ENCODE data around the gene PARK7. TPM values are rescaled to one million over a fixed set of nuclear protein-coding genes. Genes with fewer than 3 reads are reported as not detected.

Gene PARK7
- total and polyA plus RNA-seq, 2 experiments from 2014 or later: 178 to 679 TPM

DNA sequence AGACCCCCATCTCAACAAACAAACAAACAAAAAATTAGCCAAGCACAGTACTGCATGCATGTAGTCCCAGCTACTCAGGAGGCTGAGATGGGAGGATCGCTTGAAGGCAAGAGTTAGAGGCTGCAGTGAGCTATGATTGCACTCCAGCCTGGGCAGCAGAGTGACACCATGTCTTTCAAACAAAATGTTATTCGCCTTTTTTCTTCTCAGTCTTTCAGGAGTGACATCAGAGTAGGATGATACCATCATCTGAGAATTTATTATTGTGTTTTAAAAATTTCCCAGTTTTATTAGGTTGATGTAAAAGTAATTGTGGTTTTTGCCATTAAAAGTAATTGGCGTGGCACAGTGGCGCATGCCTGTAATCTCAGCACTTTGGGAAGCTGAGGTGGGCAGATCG is 10.8 kb downstream of the PARK7 start:
- peaks cover 43% of the 10 kb centered on the region for H3K36me3 ChIP-seq (ENCODE audit: insufficient read depth)
- Mint-ChIP-seq H3K4me1 (peaks cover 2% of the 10 kb centered on the region; the same call in 1 of the 3 replicates), H3K9me3 (no peaks in the 10 kb centered on the region), H3K27me3 (ENCODE audit: insufficient read depth, low read depth, poor library complexity) (peaks cover 8% of the 10 kb centered on the region), H3K36me3 (ENCODE audit: low read depth) (peaks cover 67% of the 10 kb centered on the region), H3K27ac (no peak overlapping the region), H3K4me3 (no peak overlapping the region)
- no peak for ATAC-seq
- H3K9me2 ChIP-seq (ENCODE audit: insufficient read depth): no peaks in the 10 kb centered on the region
- DNase-seq (ENCODE audit: low spot score): no peak
- no peak overlapping the region for H2AFZ ChIP-seq
- peaks cover 43% of the 10 kb centered on the region for H3K79me2 ChIP-seq (replicated peaks; ENCODE audit: insufficient read depth)
- no peaks in the 10 kb centered on the region for H3K27me3 ChIP-seq (ENCODE audit: insufficient read depth)
- H3K4me3 ChIP-seq: no peak overlapping the region
- H3K4me2 ChIP-seq: no peak overlapping the region
- H3K27ac ChIP-seq (ENCODE audit: low read depth): no peak overlapping the region
- H3F3A ChIP-seq (replicated peaks; ENCODE audit: low read depth): no peaks in the 10 kb centered on the region
- TF ChIP-seq, protein P1, sequence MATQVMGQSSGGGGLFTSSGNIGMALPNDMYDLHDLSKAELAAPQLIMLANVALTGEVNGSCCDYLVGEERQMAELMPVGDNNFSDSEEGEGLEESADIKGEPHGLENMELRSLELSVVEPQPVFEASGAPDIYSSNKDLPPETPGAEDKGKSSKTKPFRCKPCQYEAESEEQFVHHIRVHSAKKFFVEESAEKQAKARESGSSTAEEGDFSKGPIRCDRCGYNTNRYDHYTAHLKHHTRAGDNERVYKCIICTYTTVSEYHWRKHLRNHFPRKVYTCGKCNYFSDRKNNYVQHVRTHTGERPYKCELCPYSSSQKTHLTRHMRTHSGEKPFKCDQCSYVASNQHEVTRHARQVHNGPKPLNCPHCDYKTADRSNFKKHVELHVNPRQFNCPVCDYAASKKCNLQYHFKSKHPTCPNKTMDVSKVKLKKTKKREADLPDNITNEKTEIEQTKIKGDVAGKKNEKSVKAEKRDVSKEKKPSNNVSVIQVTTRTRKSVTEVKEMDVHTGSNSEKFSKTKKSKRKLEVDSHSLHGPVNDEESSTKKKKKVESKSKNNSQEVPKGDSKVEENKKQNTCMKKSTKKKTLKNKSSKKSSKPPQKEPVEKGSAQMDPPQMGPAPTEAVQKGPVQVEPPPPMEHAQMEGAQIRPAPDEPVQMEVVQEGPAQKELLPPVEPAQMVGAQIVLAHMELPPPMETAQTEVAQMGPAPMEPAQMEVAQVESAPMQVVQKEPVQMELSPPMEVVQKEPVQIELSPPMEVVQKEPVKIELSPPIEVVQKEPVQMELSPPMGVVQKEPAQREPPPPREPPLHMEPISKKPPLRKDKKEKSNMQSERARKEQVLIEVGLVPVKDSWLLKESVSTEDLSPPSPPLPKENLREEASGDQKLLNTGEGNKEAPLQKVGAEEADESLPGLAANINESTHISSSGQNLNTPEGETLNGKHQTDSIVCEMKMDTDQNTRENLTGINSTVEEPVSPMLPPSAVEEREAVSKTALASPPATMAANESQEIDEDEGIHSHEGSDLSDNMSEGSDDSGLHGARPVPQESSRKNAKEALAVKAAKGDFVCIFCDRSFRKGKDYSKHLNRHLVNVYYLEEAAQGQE (IDR thresholded peaks at IDR 0.05; ENCODE audit: unreplicated experiment): no peak
- no peak for TF ChIP-seq ZNF331 (CRISPR knock-in tag; IDR thresholded peaks at IDR 0.05; ENCODE audit: low read depth)
- no peak for TF ChIP-seq POLR2AphosphoS5 (IDR thresholded peaks at IDR 0.05; ENCODE audit: low read depth)
- no peak for TF ChIP-seq STAT1 (IDR thresholded peaks at IDR 0.05; ENCODE audit: unreplicated experiment)
- no peak for TF ChIP-seq ZNF114 (CRISPR knock-in tag; IDR thresholded peaks at IDR 0.05)
- TF ChIP-seq, protein P2, sequence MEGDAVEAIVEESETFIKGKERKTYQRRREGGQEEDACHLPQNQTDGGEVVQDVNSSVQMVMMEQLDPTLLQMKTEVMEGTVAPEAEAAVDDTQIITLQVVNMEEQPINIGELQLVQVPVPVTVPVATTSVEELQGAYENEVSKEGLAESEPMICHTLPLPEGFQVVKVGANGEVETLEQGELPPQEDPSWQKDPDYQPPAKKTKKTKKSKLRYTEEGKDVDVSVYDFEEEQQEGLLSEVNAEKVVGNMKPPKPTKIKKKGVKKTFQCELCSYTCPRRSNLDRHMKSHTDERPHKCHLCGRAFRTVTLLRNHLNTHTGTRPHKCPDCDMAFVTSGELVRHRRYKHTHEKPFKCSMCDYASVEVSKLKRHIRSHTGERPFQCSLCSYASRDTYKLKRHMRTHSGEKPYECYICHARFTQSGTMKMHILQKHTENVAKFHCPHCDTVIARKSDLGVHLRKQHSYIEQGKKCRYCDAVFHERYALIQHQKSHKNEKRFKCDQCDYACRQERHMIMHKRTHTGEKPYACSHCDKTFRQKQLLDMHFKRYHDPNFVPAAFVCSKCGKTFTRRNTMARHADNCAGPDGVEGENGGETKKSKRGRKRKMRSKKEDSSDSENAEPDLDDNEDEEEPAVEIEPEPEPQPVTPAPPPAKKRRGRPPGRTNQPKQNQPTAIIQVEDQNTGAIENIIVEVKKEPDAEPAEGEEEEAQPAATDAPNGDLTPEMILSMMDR (conservative IDR thresholded peaks at IDR 0.05; ENCODE audit: low read depth in 2 of 2): no peak
- no peak for TF ChIP-seq CREB1 (CRISPR knock-in tag; IDR thresholded peaks at IDR 0.05; ENCODE audit: low read depth)
- TF ChIP-seq, protein P3, sequence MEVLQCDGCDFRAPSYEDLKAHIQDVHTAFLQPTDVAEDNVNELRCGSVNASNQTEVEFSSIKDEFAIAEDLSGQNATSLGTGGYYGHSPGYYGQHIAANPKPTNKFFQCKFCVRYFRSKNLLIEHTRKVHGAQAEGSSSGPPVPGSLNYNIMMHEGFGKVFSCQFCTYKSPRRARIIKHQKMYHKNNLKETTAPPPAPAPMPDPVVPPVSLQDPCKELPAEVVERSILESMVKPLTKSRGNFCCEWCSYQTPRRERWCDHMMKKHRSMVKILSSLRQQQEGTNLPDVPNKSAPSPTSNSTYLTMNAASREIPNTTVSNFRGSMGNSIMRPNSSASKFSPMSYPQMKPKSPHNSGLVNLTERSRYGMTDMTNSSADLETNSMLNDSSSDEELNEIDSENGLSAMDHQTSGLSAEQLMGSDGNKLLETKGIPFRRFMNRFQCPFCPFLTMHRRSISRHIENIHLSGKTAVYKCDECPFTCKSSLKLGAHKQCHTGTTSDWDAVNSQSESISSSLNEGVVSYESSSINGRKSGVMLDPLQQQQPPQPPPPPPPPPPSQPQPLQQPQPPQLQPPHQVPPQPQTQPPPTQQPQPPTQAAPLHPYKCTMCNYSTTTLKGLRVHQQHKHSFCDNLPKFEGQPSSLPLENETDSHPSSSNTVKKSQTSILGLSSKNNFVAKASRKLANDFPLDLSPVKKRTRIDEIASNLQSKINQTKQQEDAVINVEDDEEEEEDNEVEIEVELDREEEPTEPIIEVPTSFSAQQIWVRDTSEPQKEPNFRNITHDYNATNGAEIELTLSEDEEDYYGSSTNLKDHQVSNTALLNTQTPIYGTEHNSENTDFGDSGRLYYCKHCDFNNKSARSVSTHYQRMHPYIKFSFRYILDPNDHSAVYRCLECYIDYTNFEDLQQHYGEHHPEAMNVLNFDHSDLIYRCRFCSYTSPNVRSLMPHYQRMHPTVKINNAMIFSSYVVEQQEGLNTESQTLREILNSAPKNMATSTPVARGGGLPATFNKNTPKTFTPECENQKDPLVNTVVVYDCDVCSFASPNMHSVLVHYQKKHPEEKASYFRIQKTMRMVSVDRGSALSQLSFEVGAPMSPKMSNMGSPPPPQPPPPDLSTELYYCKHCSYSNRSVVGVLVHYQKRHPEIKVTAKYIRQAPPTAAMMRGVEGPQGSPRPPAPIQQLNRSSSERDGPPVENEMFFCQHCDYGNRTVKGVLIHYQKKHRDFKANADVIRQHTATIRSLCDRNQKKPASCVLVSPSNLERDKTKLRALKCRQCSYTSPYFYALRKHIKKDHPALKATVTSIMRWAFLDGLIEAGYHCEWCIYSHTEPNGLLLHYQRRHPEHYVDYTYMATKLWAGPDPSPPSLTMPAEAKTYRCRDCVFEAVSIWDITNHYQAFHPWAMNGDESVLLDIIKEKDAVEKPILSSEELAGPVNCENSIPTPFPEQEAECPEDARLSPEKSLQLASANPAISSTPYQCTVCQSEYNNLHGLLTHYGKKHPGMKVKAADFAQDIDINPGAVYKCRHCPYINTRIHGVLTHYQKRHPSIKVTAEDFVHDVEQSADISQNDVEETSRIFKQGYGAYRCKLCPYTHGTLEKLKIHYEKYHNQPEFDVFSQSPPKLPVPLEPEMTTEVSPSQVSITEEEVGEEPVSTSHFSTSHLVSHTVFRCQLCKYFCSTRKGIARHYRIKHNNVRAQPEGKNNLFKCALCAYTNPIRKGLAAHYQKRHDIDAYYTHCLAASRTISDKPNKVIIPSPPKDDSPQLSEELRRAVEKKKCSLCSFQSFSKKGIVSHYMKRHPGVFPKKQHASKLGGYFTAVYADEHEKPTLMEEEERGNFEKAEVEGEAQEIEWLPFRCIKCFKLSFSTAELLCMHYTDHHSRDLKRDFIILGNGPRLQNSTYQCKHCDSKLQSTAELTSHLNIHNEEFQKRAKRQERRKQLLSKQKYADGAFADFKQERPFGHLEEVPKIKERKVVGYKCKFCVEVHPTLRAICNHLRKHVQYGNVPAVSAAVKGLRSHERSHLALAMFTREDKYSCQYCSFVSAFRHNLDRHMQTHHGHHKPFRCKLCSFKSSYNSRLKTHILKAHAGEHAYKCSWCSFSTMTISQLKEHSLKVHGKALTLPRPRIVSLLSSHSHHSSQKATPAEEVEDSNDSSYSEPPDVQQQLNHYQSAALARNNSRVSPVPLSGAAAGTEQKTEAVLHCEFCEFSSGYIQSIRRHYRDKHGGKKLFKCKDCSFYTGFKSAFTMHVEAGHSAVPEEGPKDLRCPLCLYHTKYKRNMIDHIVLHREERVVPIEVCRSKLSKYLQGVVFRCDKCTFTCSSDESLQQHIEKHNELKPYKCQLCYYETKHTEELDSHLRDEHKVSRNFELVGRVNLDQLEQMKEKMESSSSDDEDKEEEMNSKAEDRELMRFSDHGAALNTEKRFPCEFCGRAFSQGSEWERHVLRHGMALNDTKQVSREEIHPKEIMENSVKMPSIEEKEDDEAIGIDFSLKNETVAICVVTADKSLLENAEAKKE (CRISPR knock-in tag; IDR thresholded peaks at IDR 0.05): no peak
- no peak for TF ChIP-seq EZH2phosphoT487 (IDR thresholded peaks at IDR 0.05; ENCODE audit: unreplicated experiment)
- no peak for TF ChIP-seq JUNB (IDR thresholded peaks at IDR 0.05; ENCODE audit: unreplicated experiment)
- TF ChIP-seq EZH2 (IDR thresholded peaks at IDR 0.05; ENCODE audit: low read depth, unreplicated experiment): no peak
- TF ChIP-seq, protein P4, sequence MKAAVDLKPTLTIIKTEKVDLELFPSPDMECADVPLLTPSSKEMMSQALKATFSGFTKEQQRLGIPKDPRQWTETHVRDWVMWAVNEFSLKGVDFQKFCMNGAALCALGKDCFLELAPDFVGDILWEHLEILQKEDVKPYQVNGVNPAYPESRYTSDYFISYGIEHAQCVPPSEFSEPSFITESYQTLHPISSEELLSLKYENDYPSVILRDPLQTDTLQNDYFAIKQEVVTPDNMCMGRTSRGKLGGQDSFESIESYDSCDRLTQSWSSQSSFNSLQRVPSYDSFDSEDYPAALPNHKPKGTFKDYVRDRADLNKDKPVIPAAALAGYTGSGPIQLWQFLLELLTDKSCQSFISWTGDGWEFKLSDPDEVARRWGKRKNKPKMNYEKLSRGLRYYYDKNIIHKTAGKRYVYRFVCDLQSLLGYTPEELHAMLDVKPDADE (IDR thresholded peaks at IDR 0.05): no peak
- TF ChIP-seq NANOG (IDR thresholded peaks at IDR 0.05; ENCODE audit: borderline replicate concordance): no peak
- H4K20me1 ChIP-seq (replicated peaks; ENCODE audit: insufficient read depth): peaks cover 19% of the 10 kb centered on the region
- no peaks in the 10 kb centered on the region for H3K4me1 ChIP-seq (ENCODE audit: insufficient read depth)

Measured in GM23338 (cell line).